Measurements from ENCODE around the gene ABHD6.

ABHD6 gene

DNA sequence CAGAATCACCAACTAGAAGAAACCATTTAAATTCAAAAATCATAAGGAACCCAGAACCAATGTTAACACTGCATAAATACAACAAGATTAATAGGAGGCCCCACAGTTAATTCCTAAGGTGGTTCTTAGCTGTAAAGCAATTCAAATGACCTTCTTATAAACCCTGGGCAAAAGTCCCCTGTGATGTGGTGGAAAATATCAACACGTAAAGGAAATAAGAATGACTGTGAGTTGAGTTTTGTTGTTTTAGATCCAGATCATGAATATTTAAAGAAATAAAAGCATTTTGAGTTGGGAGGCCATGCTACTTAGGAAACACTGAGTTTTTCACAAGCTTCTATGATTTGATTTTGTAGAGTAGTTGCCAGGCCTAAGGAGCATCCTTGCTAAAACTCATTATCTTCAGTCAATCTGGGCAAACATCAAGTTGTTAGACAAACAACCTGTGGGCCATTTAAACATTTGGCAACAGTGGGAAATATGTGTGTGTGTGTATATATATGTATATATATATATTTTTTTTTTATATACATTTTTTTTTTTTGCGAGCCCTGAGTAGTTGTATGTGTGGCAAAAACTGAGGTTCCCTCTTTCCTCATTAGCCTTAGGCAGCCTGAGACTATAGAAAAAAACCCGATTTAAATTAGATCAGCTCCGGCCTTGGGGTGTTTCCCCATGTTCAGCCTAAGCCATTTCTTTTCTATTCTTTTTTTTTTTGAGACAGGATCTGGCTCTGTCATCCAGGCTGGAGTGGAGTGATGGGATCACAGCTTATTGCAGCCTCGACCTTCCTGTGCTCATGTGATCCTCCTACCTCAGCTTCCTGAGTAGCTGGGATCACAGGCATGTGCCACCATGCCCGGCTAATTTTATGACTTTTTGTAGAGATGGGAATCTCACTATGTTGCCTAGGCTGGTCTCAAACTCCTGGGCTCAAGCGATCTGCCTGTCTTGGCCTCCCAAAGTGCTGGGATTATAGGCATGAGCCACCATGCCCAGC is 87.1 kb downstream of the ABHD6 start:
- ChIA-PET CTCF (interaction anchor here (0.6 to 3.2 kb wide), 6 partner anchors 14 to 168 kb away, joined by 3 to 14 read pairs (median 4); partner anchors contain the start of genes HTD2 and RPP14), POLR2A (no interaction called here)
- Histone ChIP-seq H3K4me1 (ENCODE audit: control insufficient read depth, insufficient read depth, low read length) (0 out of 2 replicates have a peak, but pooled peaks cover 5% of the 10 kb centered on the region), H3K36me3 (ENCODE audit: control insufficient read depth in 2 of 2, insufficient read depth in 1 of 2, low read length in 2 of 2) (peaks cover 0 to 7% of the 10 kb centered on the region in 2 experiments), H3K4me3 (ENCODE audit: low read depth, low read length) (no peak overlapping the region), H3K27ac (ENCODE audit: extremely low read depth, low read depth, low read length) (no peak overlapping the region), H3K9me3 (ENCODE audit: control insufficient read depth, insufficient read depth, low read depth, low read length) (no peaks in the 10 kb centered on the region)
- TF ChIP-seq OSR2 (tag by site-specific recombination; IDR thresholded peaks at IDR 0.05) (peak; percentile 88), ZNF600 (tag by site-specific recombination; IDR thresholded peaks at IDR 0.05) (peak; percentile 63; the same call in 1 of the 2 replicates), ZNF394 (tag by site-specific recombination; IDR thresholded peaks at IDR 0.05; ENCODE audit: borderline replicate concordance) (peak; percentile 46; the same call in 1 of the 2 replicates), SP2 (tag by site-specific recombination; IDR thresholded peaks at IDR 0.05) (no peak), ZBTB17 (tag by site-specific recombination; IDR thresholded peaks at IDR 0.05) (peak; percentile 71)
- TF ChIP-seq, protein P1, sequence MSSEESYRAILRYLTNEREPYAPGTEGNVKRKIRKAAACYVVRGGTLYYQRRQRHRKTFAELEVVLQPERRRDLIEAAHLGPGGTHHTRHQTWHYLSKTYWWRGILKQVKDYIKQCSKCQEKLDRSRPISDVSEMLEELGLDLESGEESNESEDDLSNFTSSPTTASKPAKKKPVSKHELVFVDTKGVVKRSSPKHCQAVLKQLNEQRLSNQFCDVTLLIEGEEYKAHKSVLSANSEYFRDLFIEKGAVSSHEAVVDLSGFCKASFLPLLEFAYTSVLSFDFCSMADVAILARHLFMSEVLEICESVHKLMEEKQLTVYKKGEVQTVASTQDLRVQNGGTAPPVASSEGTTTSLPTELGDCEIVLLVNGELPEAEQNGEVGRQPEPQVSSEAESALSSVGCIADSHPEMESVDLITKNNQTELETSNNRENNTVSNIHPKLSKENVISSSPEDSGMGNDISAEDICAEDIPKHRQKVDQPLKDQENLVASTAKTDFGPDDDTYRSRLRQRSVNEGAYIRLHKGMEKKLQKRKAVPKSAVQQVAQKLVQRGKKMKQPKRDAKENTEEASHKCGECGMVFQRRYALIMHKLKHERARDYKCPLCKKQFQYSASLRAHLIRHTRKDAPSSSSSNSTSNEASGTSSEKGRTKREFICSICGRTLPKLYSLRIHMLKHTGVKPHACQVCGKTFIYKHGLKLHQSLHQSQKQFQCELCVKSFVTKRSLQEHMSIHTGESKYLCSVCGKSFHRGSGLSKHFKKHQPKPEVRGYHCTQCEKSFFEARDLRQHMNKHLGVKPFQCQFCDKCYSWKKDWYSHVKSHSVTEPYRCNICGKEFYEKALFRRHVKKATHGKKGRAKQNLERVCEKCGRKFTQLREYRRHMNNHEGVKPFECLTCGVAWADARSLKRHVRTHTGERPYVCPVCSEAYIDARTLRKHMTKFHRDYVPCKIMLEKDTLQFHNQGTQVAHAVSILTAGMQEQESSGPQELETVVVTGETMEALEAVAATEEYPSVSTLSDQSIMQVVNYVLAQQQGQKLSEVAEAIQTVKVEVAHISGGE (tag by site-specific recombination; conservative IDR thresholded peaks at IDR 0.05; ENCODE audit: low read depth), result no peak

DNA sequence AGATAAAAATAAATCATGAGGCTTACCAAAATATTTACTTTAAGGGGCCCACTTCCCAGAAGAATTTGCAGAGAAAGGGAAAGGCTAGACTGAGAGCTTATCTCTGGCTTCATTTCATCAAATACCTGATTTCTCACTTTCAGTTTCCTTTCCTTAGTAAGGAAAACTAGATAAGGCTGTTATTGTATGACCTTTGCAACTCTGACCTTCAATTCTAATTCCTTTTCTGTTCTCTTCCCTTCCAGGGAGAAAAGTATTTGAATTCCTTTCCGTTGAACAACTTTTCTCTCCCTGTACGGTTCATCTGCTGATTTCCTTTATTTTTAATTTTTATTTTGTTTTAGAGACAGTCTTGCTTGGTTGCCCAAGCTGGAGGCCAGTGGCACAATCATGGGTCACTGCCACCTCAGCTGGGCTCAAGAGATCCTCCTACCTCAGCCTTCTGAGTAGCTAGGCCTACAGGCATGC is 88.0 kb downstream of the ABHD6 start:
- Histone ChIP-seq H3K27ac (ENCODE audit: extremely low read depth, low read depth, low read length) (no peak overlapping the region), H3K36me3 (ENCODE audit: control insufficient read depth in 2 of 2, insufficient read depth in 1 of 2, low read length in 2 of 2) (peaks cover 0 to 7% of the 10 kb centered on the region in 2 experiments; a peak in 2 of 3 replicates), H3K4me1 (ENCODE audit: control insufficient read depth, insufficient read depth, low read length) (0 out of 2 replicates have a peak, but pooled peaks cover 5% of the 10 kb centered on the region), H3K9me3 (ENCODE audit: control insufficient read depth, insufficient read depth, low read depth, low read length) (no peaks in the 10 kb centered on the region), H3K4me3 (ENCODE audit: low read depth, low read length) (no peak overlapping the region)
- CTCF ChIA-PET, result interaction anchor here (0.5 to 3.2 kb wide), 4 partner anchors 19 to 167 kb away, joined by 5 to 14 read pairs (median 6); partner anchors contain the start of genes HTD2 and RPP14
- POLR2A ChIA-PET, result no interaction called here
- no peak for TF ChIP-seq ZNF677 (tag by site-specific recombination; IDR thresholded peaks at IDR 0.05)
- TF ChIP-seq PRDM1 (tag by site-specific recombination; IDR thresholded peaks at IDR 0.05), result peak; percentile 39; the same call in 1 of the 2 replicates

DNA sequence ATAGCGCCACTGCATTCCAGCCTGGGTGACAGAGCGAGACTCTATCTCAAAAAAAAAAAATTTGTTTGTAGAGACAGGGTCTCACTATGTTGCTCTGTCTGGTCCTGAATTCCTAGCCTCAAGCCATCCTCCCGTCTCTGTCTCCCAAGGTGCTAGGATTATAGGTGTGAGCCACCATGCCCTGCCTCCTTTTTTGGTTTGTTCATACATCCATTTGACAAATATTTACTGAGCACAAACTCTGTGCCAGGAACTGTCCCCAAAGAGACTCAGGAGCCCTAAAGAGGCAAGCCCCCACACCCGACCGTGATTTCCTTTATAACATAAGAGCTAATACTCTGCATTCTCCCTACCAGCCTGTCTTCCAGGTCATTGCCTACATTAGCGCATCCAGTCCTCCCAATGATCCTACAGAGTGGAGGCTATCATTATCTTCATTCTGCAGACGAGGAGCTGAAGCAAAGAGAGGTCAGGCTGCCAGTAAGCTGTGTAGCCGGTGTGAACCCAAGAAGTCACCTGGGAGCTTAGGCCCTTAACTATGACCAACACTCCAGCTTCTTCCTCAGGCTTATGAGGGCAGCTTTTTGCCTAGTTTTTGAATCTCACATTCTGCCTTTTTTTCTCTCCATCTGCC is 88.8 kb downstream of the ABHD6 start:
- no peaks in the 10 kb centered on the region for H3K9me3 ChIP-seq (ENCODE audit: control insufficient read depth, insufficient read depth, low read depth, low read length)
- H3K27ac ChIP-seq (ENCODE audit: extremely low read depth, low read depth, low read length), result no peak overlapping the region
- ChIA-PET CTCF (interaction anchor here (1.2 to 3.2 kb wide), 3 partner anchors 20 to 138 kb away, joined by 3 to 14 read pairs (median 6); partner anchors contain the start of genes HTD2 and RPP14), POLR2A (no interaction called here)
- 0 out of 2 replicates have a peak, but pooled peaks cover 5% of the 10 kb centered on the region for H3K4me1 ChIP-seq (ENCODE audit: control insufficient read depth, insufficient read depth, low read length)
- peaks cover 0 to 4% of the 10 kb centered on the region in 2 experiments; a peak in 1 of 3 replicates for H3K36me3 ChIP-seq (ENCODE audit: control insufficient read depth in 2 of 2, insufficient read depth in 1 of 2, low read length in 2 of 2)
- H3K4me3 ChIP-seq (ENCODE audit: low read depth, low read length), result no peak overlapping the region
- TF ChIP-seq SP7 (tag by site-specific recombination; IDR thresholded peaks at IDR 0.05) (peak; percentile 41), ZNF394 (tag by site-specific recombination; IDR thresholded peaks at IDR 0.05; ENCODE audit: borderline replicate concordance) (no peak), ZBTB17 (tag by site-specific recombination; IDR thresholded peaks at IDR 0.05) (0 out of 2 replicates have a peak, but pooled peaks have one; percentile 27)

Measured in HEK293 (cell line).